ENCODE measurements around the gene TMEM238. TPM values are rescaled to one million over a fixed set of nuclear protein-coding genes. Genes with fewer than 3 reads are reported as not detected.

The TMEM238 gene
- polyA plus RNA-seq, 1 of the 3 experiments (the other 2 are of a cell fraction) = 0.12 TPM

DNA sequence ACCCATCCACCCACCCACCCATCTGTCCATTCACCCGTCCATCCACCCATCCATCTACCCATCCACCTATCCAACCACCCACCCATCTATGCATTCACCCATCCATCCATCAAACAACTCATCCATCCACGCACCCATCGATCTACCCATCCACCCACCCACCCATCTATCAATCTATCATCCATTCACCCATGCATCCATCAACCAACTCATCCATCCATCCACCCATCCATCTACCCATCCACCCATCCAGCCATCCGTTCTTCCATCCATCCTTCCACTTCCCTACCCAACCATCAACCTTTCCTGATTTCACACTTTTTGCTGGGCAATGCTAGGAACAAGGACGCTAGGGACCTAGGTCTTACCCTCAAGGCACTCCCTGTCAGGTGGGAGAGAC lies 2.1 kb downstream of the TMEM238 start:
- Histone ChIP-seq H3K9me2 (no peaks in the 10 kb centered on the region), H3K9ac (no peak overlapping the region), H3K9me3 (no peaks in the 10 kb centered on the region), H4K20me1 (ENCODE audit: insufficient read depth) (peaks cover 11% of the 10 kb centered on the region), H3K27me3 (ENCODE audit: insufficient read depth) (no peaks in the 10 kb centered on the region), H3K79me2 (ENCODE audit: insufficient read depth) (peaks cover 12% of the 10 kb centered on the region), H2AFZ (ENCODE audit: low read depth) (no peak overlapping the region), H3F3A (replicated peaks; ENCODE audit: insufficient read depth) (peaks cover 5% of the 10 kb centered on the region), H3K36me3 (replicated peaks in 1 of 2; ENCODE audit: control insufficient read depth in 1 of 2, insufficient read depth in 2 of 2, low read length in 1 of 2) (peaks cover 3 to 10% of the 10 kb centered on the region in 2 experiments), H3K4me1 (ENCODE audit: control insufficient read depth in 1 of 2, insufficient read depth in 2 of 2, low read depth in 1 of 2, low read length in 1 of 2) (peaks cover 6 to 23% of the 10 kb centered on the region in 2 experiments; a peak in 2 of 4 replicates), H3K4me3 (ENCODE audit: low read depth in 2 of 2, low read length in 1 of 2) (no peak overlapping the region), H3K4me2 (no peak overlapping the region), H3K27ac (ENCODE audit: low read depth in 2 of 2, low read length in 1 of 2) (no peak overlapping the region)
- no peak for DNase-seq
- POLR2A ChIA-PET = no interaction called here
- CTCF ChIA-PET = no interaction called here
- 92% methylated on average over 5 of the region's 5 CpGs for WGBS (ENCODE audit: low lambda C conversion rate)
- TF ChIP-seq REST (IDR thresholded peaks at IDR 0.05; ENCODE audit: low read depth, low read length) (no peak), TAF1 (IDR thresholded peaks at IDR 0.05; ENCODE audit: borderline replicate concordance, low read depth, low read length) (no peak), FOXJ3 (CRISPR knock-in tag; IDR thresholded peaks at IDR 0.05) (no peak), GATA2 (CRISPR knock-in tag; IDR thresholded peaks at IDR 0.05) (no peak), YY1 (IDR thresholded peaks at IDR 0.05; ENCODE audit: low read depth) (no peak), MEF2A (IDR thresholded peaks at IDR 0.05; ENCODE audit: borderline replicate concordance, low read depth) (no peak), SIN3A (IDR thresholded peaks at IDR 0.05; ENCODE audit: borderline replicate concordance, low read depth, low read length) (no peak), RAD21 (IDR thresholded peaks at IDR 0.05; ENCODE audit: low read length) (no peak), NRF1 (IDR thresholded peaks at IDR 0.05; ENCODE audit: low read depth, low read length) (no peak)
- TF ChIP-seq, protein P1, sequence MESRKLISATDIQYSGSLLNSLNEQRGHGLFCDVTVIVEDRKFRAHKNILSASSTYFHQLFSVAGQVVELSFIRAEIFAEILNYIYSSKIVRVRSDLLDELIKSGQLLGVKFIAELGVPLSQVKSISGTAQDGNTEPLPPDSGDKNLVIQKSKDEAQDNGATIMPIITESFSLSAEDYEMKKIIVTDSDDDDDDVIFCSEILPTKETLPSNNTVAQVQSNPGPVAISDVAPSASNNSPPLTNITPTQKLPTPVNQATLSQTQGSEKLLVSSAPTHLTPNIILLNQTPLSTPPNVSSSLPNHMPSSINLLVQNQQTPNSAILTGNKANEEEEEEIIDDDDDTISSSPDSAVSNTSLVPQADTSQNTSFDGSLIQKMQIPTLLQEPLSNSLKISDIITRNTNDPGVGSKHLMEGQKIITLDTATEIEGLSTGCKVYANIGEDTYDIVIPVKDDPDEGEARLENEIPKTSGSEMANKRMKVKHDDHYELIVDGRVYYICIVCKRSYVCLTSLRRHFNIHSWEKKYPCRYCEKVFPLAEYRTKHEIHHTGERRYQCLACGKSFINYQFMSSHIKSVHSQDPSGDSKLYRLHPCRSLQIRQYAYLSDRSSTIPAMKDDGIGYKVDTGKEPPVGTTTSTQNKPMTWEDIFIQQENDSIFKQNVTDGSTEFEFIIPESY (IDR thresholded peaks at IDR 0.05; ENCODE audit: borderline replicate concordance, low read depth) = no peak

- TF ChIP-seq TEAD4 (IDR thresholded peaks at IDR 0.05; ENCODE audit: borderline replicate concordance, insufficient read depth) (no peak), FOSL2 (IDR thresholded peaks at IDR 0.05; ENCODE audit: borderline replicate concordance, low read depth) (no peak), SIN3A (IDR thresholded peaks at IDR 0.05; ENCODE audit: borderline replicate concordance, low read depth, low read length) (no peak)
- TF ChIP-seq, protein P2, sequence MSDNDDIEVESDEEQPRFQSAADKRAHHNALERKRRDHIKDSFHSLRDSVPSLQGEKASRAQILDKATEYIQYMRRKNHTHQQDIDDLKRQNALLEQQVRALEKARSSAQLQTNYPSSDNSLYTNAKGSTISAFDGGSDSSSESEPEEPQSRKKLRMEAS (IDR thresholded peaks at IDR 0.05; ENCODE audit: low read depth) = no peak
- Histone ChIP-seq H3K27ac (ENCODE audit: low read depth in 2 of 2, low read length in 1 of 2) (no peak overlapping the region), H3K9ac (no peak overlapping the region), H3F3A (replicated peaks; ENCODE audit: insufficient read depth) (no peaks in the 10 kb centered on the region), H2AFZ (ENCODE audit: low read depth) (no peak overlapping the region), H3K4me1 (ENCODE audit: control insufficient read depth in 1 of 2, insufficient read depth in 2 of 2, low read depth in 1 of 2, low read length in 1 of 2) (peaks cover 2 to 12% of the 10 kb centered on the region in 2 experiments; a peak in 3 of 4 replicates), H3K36me3 (replicated peaks in 1 of 2; ENCODE audit: control insufficient read depth in 1 of 2, insufficient read depth in 2 of 2, low read length in 1 of 2) (no peaks in the 10 kb centered on the region), H3K79me2 (ENCODE audit: insufficient read depth) (no peaks in the 10 kb centered on the region), H3K9me2 (no peaks in the 10 kb centered on the region), H4K20me1 (ENCODE audit: insufficient read depth) (no peaks in the 10 kb centered on the region), H3K9me3 (no peaks in the 10 kb centered on the region), H3K4me3 (ENCODE audit: low read depth in 2 of 2, low read length in 1 of 2) (no peak overlapping the region), H3K27me3 (ENCODE audit: insufficient read depth) (no peaks in the 10 kb centered on the region), H3K4me2 (no peak overlapping the region)
- POLR2A ChIA-PET = interaction anchor here (1.6 kb wide), 1 partner anchor 28 kb away, joined by 5 read pairs; no protein-coding TSS in a partner anchor
- DNase-seq = peak; percentile 37
- CTCF ChIA-PET = no interaction called here
- 76% methylated on average over 7 of the region's 11 CpGs for WGBS (ENCODE audit: low lambda C conversion rate)
Measured at GRCh38 chr19:55379174-55379573, 4.9 kb downstream of the TMEM238 start.
